ENCODE measurements around the gene MYH9. TPM values are rescaled to one million over a fixed set of nuclear protein-coding genes. Genes with fewer than 3 reads are reported as not detected.

Gene MYH9
- total RNA-seq, 1 experiment from 2014 or later, result 323 TPM

DNA sequence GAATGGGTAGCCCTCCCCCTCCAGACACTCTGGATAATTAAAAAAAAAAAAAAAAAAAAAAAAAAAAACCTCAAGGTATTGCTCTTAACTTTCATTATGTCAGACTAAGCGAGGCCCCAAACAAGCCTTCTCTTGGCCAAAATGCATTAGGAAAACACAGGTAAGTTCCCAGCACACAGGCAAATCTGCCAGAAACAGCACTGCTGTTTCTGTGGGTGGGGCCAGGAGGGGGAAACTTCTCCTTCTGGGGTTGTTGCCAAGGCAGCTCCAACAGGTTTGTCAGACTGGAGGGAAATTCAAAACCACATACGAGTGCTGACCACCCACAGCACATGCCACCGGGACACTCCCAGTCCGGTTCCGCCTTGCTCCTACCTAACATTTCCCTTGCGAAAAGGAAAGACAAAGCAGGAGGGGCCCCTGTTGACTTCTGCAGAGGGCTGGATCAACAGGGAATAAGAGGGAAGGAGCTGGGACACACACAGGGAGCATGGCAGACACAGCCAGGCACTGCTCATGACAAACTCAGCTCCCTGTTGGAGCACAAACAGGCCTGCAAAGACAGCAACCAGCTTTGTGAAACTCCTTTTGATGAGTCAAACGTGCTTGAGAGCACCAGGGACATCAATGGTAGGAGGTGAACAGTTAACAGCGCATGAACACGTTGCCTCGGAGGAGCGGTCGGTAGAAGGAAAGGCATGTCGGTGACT, 55.0 kb downstream of the MYH9 start:
- Histone ChIP-seq H3K4me1 (ENCODE audit: insufficient read depth, low read length, poor library complexity, severe bottlenecking) (peaks cover 92% of the 10 kb centered on the region), H3K27me3 (replicated peaks; ENCODE audit: insufficient read depth, low read depth, low read length, poor library complexity) (no peaks in the 10 kb centered on the region), H3K9me3 (ENCODE audit: low read depth, low read length, poor library complexity, severe bottlenecking) (no peaks in the 10 kb centered on the region), H3K36me3 (ENCODE audit: insufficient read depth, low read length, poor library complexity, severe bottlenecking) (peaks cover 20% of the 10 kb centered on the region), H3K4me3 (ENCODE audit: low read depth, low read length, poor library complexity, severe bottlenecking) (no peak overlapping the region), H3K27ac (ENCODE audit: low read depth, low read length, poor library complexity, severe bottlenecking) (peak overlapping the region; percentile 96)
- intact Hi-C loops (cut with micrococcal nuclease; ENCODE audit: unreplicated experiment), result no loop called here
- DNase-seq (ENCODE audit: low spot score), result peak; percentile 42
- TF ChIP-seq CTCF (conservative IDR thresholded peaks at IDR 0.05; ENCODE audit: low read depth, low read length) (no peak), EZH2 (IDR thresholded peaks at IDR 0.05; ENCODE audit: borderline replicate concordance, low read depth, low read length, poor library complexity, severe bottlenecking) (no peak)
- ChIA-PET CTCF (no interaction called here), POLR2A (ENCODE audit: low non-redundant PET) (no interaction called here)
- no TSS peak for BruUV-seq (replicated peaks)

- H3K4me3 ChIP-seq (ENCODE audit: low read depth, low read length, poor library complexity, severe bottlenecking), result no peak overlapping the region
- TSS peak; percentile 84 for BruUV-seq (replicated peaks)
- no peak for TF ChIP-seq EZH2 (IDR thresholded peaks at IDR 0.05; ENCODE audit: borderline replicate concordance, low read depth, low read length, poor library complexity, severe bottlenecking)
- no peak for TF ChIP-seq CTCF (conservative IDR thresholded peaks at IDR 0.05; ENCODE audit: low read depth, low read length)
- peak; percentile 72 for DNase-seq (ENCODE audit: low spot score)
- peak overlapping the region; percentile 96 for H3K27ac ChIP-seq (ENCODE audit: low read depth, low read length, poor library complexity, severe bottlenecking)
- H3K27me3 ChIP-seq (replicated peaks; ENCODE audit: insufficient read depth, low read depth, low read length, poor library complexity), result no peaks in the 10 kb centered on the region
- peaks cover 85% of the 10 kb centered on the region for H3K4me1 ChIP-seq (ENCODE audit: insufficient read depth, low read length, poor library complexity, severe bottlenecking)
- H3K9me3 ChIP-seq (ENCODE audit: low read depth, low read length, poor library complexity, severe bottlenecking), result no peaks in the 10 kb centered on the region
- peaks cover 15% of the 10 kb centered on the region for H3K36me3 ChIP-seq (ENCODE audit: insufficient read depth, low read length, poor library complexity, severe bottlenecking)
- ChIA-PET CTCF (no interaction called here), POLR2A (ENCODE audit: low non-redundant PET) (interaction anchor here (0.6 to 1.1 kb wide), 3 partner anchors 13 to 56 kb away, joined by 3 to 5 read pairs (median 5); partner anchors contain the start of gene MYH9)
- intact Hi-C loops (cut with micrococcal nuclease; ENCODE audit: unreplicated experiment), result loop anchor here (2.0 kb wide), 1 partner anchor 53 kb away; no protein-coding TSS in a partner anchor
Observed at GRCh38 chr22:36331912-36332622, 55.7 kb downstream of the MYH9 start.

DNA sequence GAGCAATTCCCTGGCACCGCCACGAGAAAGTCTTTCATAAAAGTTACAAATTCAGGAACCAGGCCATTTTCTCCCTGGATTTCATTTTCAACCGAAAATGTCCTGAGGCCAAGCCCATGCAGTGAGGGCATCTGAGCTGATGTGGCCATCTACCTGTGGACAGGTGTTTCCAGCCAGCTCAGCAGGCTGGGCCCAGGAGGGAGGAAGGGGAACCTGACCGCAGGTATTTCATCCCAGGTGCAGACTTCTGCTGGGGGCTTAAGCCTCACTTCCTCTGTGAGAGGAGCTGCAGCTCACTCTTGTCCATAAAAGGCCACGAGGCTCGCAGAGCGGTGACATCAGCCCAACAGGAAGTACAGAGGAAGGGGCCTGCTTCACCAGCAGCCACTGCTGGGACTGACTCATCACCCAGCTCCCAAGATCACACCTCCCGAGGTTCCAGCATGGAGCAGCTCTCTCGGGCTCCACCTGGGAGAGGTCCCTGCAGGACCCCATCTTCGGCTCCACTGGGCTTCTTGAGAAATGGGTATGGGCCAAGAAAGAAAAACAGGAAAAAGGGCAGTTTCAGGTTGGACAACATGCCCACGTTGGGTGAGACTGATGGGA, 56.4 kb downstream of the MYH9 start:
- Histone ChIP-seq H3K4me1 (ENCODE audit: insufficient read depth, low read length, poor library complexity, severe bottlenecking) (peaks cover 79% of the 10 kb centered on the region), H3K27me3 (replicated peaks; ENCODE audit: insufficient read depth, low read depth, low read length, poor library complexity) (no peaks in the 10 kb centered on the region), H3K36me3 (ENCODE audit: insufficient read depth, low read length, poor library complexity, severe bottlenecking) (peaks cover 11% of the 10 kb centered on the region), H3K9me3 (ENCODE audit: low read depth, low read length, poor library complexity, severe bottlenecking) (no peaks in the 10 kb centered on the region), H3K4me3 (ENCODE audit: low read depth, low read length, poor library complexity, severe bottlenecking) (no peak overlapping the region), H3K27ac (ENCODE audit: low read depth, low read length, poor library complexity, severe bottlenecking) (peak overlapping the region; percentile 96)
- ChIA-PET CTCF (no interaction called here), POLR2A (ENCODE audit: low non-redundant PET) (interaction anchor here (0.6 to 1.1 kb wide), 4 partner anchors 14 to 57 kb away, joined by 3 to 5 read pairs (median 4); partner anchors contain the start of gene MYH9)
- TF ChIP-seq CTCF (conservative IDR thresholded peaks at IDR 0.05; ENCODE audit: low read depth, low read length), result no peak
- TF ChIP-seq EZH2 (IDR thresholded peaks at IDR 0.05; ENCODE audit: borderline replicate concordance, low read depth, low read length, poor library complexity, severe bottlenecking), result no peak
- intact Hi-C loops (cut with micrococcal nuclease; ENCODE audit: unreplicated experiment), result loop anchor here (2.0 kb wide), 1 partner anchor 53 kb away; no protein-coding TSS in a partner anchor
- BruUV-seq (replicated peaks), result no TSS peak
- DNase-seq (ENCODE audit: low spot score), result peak; percentile 94

Data from A673 (cell line).